ENCODE data around the gene HDAC7. TPM values are rescaled to one million over a fixed set of nuclear protein-coding genes. Genes with fewer than 3 reads are reported as not detected.
A peak's percentile ranks its signal among the peaks of the same experiment; 100 is the strongest.

HDAC7 gene
- total and polyA plus RNA-seq, 4 donors, result 13.5 to 64.2 (median 32.0) TPM

DNA sequence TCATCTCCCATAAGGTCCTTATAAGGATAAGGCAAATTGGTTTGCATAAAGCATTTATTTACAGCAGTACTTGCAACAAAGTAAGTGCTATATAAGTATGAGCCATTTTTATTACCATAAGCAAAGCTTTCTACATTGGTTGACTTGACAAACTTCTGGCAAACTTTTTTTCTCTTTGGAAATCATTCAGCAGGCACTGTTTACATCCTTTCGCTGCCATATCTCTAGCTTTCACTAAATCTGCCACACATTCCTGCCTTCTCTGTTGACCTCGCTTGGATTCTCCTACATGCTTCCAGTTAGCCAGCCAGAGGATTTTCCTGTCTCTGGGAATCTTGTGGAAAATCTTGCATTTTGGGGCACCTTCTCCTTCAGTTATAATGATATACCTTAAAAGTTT is 21.8 kb upstream of the HDAC7 start:
- no peak for DNase-seq (ENCODE audit: low read depth in 4 of 6, low spot score in 6 of 6)
- 90% methylated on average over 1 of the region's 2 CpGs for WGBS (ENCODE audit: insufficient coverage)
- H3K27me3 ChIP-seq (ENCODE audit: control insufficient read depth, insufficient read depth, low read length), result no peaks in the 10 kb centered on the region

DNA sequence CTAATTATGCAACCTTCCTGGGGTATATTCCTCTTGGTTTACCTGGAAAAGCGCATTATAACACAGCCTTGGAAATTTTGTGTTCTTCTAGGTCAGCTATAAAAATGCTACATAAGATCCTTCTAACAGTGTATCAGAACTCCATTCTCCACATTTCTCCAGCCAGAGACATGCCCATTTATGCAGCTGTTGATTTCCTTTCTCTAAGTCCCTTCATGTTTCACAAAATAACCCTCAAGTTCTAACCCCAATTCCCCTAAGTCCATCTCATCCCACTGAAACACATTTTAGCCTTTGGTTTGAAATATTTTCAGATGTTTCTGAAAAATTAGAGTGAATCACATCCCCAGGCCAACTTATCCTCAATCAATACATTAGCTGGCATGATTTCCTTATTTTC is 20.9 kb upstream of the HDAC7 start:
- Histone ChIP-seq H3K9me3 (ENCODE audit: control insufficient read depth, insufficient read depth, low read length) (no peaks in the 10 kb centered on the region), H3K4me1 (ENCODE audit: control insufficient read depth, insufficient read depth, low read length) (no peaks in the 10 kb centered on the region), H3K27ac (ENCODE audit: low read depth, low read length) (no peak overlapping the region), H3K36me3 (ENCODE audit: control insufficient read depth, insufficient read depth, low read length) (no peaks in the 10 kb centered on the region), H3K27me3 (ENCODE audit: control insufficient read depth, insufficient read depth, low read length) (no peaks in the 10 kb centered on the region), H3K4me3 (ENCODE audit: low read depth, low read length) (no peak overlapping the region)
- DNase-seq (ENCODE audit: low read depth in 4 of 6, low spot score in 6 of 6), result no peak
- 100% methylated on average over 1 of the region's 1 CpG for WGBS (ENCODE audit: insufficient coverage)

More for the DNA sequence above, 21.8 kb upstream of the HDAC7 start:
- H3K4me1 ChIP-seq (ENCODE audit: control insufficient read depth, insufficient read depth, low read length), result no peaks in the 10 kb centered on the region
- no peaks in the 10 kb centered on the region for H3K36me3 ChIP-seq (ENCODE audit: control insufficient read depth, insufficient read depth, low read length)
- H3K9me3 ChIP-seq (ENCODE audit: control insufficient read depth, insufficient read depth, low read length), result no peaks in the 10 kb centered on the region
- H3K4me3 ChIP-seq (ENCODE audit: low read depth, low read length), result no peak overlapping the region
- no peak overlapping the region for H3K27ac ChIP-seq (ENCODE audit: low read depth, low read length)

DNA sequence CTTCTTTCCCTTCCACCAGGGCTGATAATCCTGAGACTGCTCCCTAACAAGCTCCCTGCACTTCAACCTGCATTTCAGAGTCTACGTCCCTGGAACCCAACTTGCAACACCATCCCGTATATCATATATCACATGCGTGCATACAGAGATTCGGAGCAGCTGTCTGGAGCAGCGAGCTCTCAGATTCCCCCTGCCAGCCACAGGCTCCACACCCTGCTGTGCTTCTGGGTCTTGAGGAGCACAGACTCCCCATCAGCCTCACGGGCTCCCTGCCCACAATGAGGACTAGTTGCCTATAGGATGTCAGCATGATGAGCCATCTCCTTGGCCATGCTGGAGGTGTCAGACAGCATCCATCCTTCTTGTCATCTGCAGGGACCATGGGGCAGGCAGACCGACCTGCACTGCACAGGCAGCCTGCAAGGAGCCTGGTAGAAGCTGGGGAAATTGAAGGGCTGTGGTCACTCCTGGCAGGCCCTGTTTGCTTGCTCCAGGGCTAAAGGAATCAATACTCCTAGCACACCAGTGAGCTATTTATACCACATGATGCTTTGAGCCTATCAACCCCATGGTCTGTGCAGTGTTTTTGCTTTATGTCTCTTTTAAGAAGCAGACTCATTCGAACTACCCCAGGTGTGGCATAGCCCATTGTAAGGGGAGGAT is 19.6 kb upstream of the HDAC7 start:
- WGBS (ENCODE audit: insufficient coverage), result 71% methylated on average over 7 of the region's 8 CpGs
- peaks cover 3% of the 10 kb centered on the region for H3K4me1 ChIP-seq (ENCODE audit: control insufficient read depth, insufficient read depth, low read length)
- H3K4me3 ChIP-seq (ENCODE audit: low read depth, low read length), result no peak overlapping the region
- DNase-seq (ENCODE audit: low read depth in 4 of 6, low spot score in 6 of 6), result no peak
- no peak overlapping the region for H3K27ac ChIP-seq (ENCODE audit: low read depth, low read length)
- no peaks in the 10 kb centered on the region for H3K9me3 ChIP-seq (ENCODE audit: control insufficient read depth, insufficient read depth, low read length)
- H3K36me3 ChIP-seq (ENCODE audit: control insufficient read depth, insufficient read depth, low read length), result no peaks in the 10 kb centered on the region
- no peaks in the 10 kb centered on the region for H3K27me3 ChIP-seq (ENCODE audit: control insufficient read depth, insufficient read depth, low read length)

GRCh38 chr12:47838286-47838931 is 18.7 kb upstream of the HDAC7 start:
- no peak overlapping the region for H3K27ac ChIP-seq (ENCODE audit: low read depth, low read length)
- H3K4me3 ChIP-seq (ENCODE audit: low read depth, low read length), result no peak overlapping the region
- H3K4me1 ChIP-seq (ENCODE audit: control insufficient read depth, insufficient read depth, low read length), result peaks cover 3% of the 10 kb centered on the region
- peak in 1 of 6 donors; percentile 19 for DNase-seq (ENCODE audit: low read depth in 4 of 6, low spot score in 6 of 6)
- 54% methylated on average over 7 of the region's 10 CpGs for WGBS (ENCODE audit: insufficient coverage)
- no peaks in the 10 kb centered on the region for H3K27me3 ChIP-seq (ENCODE audit: control insufficient read depth, insufficient read depth, low read length)
- no peaks in the 10 kb centered on the region for H3K9me3 ChIP-seq (ENCODE audit: control insufficient read depth, insufficient read depth, low read length)
- H3K36me3 ChIP-seq (ENCODE audit: control insufficient read depth, insufficient read depth, low read length), result no peaks in the 10 kb centered on the region

DNA sequence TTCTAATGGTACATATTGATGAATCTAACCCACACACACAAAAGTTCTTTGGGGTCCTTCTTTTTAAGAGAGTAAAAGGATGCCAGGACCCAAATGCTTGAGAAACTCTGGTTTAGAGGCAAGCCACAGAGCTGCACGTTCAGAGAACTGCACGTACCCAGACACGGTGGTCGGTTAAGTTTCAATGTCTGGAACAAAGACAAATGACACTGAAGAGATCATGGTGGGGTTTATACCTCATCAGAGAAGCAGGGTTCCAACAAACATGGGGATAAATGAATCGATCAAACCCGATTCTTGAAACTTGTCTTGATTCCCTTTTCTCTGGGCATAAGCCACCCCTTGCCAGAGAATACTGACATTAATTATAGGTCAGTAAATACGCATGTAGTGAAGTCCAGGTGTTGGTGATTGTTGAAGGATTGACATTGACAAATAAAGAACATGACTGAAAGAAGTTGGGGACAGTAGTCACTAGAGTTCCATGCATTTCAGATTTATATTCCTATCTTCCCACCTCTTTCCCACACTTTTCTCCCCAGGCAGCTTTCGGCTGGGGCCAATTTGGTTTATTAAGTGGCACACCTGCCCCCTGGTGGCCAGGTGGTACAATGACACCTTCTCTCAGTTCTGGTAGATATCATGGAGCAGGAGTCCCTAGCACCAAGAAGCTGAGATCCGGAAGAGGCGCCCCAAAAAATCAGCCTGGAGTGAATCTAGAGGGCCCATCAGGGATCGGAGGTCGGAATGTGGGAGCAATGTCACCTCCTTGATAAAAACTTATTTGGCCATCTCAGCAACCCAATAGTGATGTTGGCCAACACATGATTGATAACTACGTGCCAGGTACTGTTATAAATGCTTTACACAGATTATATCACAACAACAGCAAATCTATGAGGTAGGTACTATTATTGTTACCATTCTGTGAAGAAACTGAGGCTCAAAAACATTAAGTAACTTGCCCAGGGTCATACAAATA is 17.8 kb upstream of the HDAC7 start:
- H3K27me3 ChIP-seq (ENCODE audit: control insufficient read depth, insufficient read depth, low read length), result no peaks in the 10 kb centered on the region
- H3K27ac ChIP-seq (ENCODE audit: low read depth, low read length), result no peak overlapping the region
- H3K4me1 ChIP-seq (ENCODE audit: control insufficient read depth, insufficient read depth, low read length), result peaks cover 3% of the 10 kb centered on the region
- H3K9me3 ChIP-seq (ENCODE audit: control insufficient read depth, insufficient read depth, low read length), result no peaks in the 10 kb centered on the region
- 57% methylated on average over 10 of the region's 13 CpGs for WGBS (ENCODE audit: insufficient coverage)
- no peaks in the 10 kb centered on the region for H3K36me3 ChIP-seq (ENCODE audit: control insufficient read depth, insufficient read depth, low read length)
- no peak overlapping the region for H3K4me3 ChIP-seq (ENCODE audit: low read depth, low read length)
- peak in 2 of 6 donors; percentile 63 to 80 for DNase-seq (ENCODE audit: low read depth in 4 of 6, low spot score in 6 of 6)

GRCh38 chr12:47835831-47836155 is 16.1 kb upstream of the HDAC7 start:
- no peak overlapping the region for H3K4me3 ChIP-seq (ENCODE audit: low read depth, low read length)
- H3K9me3 ChIP-seq (ENCODE audit: control insufficient read depth, insufficient read depth, low read length), result no peaks in the 10 kb centered on the region
- WGBS (ENCODE audit: insufficient coverage), result 79% methylated on average over 3 of the region's 3 CpGs
- no peak overlapping the region for H3K27ac ChIP-seq (ENCODE audit: low read depth, low read length)
- H3K27me3 ChIP-seq (ENCODE audit: control insufficient read depth, insufficient read depth, low read length), result no peaks in the 10 kb centered on the region
- no peaks in the 10 kb centered on the region for H3K36me3 ChIP-seq (ENCODE audit: control insufficient read depth, insufficient read depth, low read length)
- DNase-seq (ENCODE audit: low read depth in 4 of 6, low spot score in 6 of 6), result no peak
- peaks cover 3% of the 10 kb centered on the region for H3K4me1 ChIP-seq (ENCODE audit: control insufficient read depth, insufficient read depth, low read length)

DNA sequence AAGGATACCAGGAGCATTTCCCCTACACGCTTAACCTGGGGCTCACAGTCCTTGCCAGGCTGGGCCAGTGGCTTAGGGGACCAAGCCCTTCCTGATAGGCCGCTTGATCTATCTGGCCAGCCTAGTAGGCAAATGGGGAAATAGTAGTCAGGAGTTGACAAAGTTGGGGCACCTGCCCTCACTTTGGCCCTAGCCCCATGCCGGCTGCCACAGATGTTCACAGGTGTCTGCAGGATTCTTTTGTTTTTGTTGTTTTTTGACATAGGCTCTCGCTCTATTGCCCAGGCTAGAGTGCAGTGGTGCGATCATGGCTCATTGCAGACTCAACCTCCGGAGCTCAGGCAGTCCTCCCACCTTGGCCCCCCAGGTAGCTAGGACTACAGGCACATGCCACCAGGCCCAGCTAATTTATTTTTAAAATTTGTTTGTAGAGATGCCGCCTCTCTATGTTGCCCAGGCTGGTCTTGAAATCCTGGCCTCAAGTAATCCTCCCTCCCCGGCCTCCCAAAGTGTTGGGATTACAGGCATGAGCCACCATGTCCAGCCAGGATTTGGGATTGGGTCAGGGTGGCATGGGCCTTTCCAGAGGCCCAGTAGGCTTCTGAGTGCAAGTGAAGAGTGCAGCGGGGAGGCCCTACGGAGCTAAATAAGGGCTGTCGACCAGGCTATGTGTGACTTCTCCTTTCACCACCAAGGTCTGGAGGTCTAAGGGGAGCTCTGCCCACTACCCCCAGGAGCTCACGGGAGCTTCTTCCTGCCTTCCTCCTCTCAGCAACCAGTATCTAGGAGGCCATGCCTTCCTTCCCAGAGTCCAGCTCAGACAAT is 15.5 kb upstream of the HDAC7 start:
- H3K9me3 ChIP-seq (ENCODE audit: control insufficient read depth, insufficient read depth, low read length), result no peaks in the 10 kb centered on the region
- DNase-seq (ENCODE audit: low read depth in 4 of 6, low spot score in 6 of 6), result no peak
- no peaks in the 10 kb centered on the region for H3K36me3 ChIP-seq (ENCODE audit: control insufficient read depth, insufficient read depth, low read length)
- no peak overlapping the region for H3K4me3 ChIP-seq (ENCODE audit: low read depth, low read length)
- no peaks in the 10 kb centered on the region for H3K27me3 ChIP-seq (ENCODE audit: control insufficient read depth, insufficient read depth, low read length)
- peaks cover 3% of the 10 kb centered on the region for H3K4me1 ChIP-seq (ENCODE audit: control insufficient read depth, insufficient read depth, low read length)
- H3K27ac ChIP-seq (ENCODE audit: low read depth, low read length), result no peak overlapping the region
- 85% methylated on average over 9 of the region's 12 CpGs for WGBS (ENCODE audit: insufficient coverage)

DNA sequence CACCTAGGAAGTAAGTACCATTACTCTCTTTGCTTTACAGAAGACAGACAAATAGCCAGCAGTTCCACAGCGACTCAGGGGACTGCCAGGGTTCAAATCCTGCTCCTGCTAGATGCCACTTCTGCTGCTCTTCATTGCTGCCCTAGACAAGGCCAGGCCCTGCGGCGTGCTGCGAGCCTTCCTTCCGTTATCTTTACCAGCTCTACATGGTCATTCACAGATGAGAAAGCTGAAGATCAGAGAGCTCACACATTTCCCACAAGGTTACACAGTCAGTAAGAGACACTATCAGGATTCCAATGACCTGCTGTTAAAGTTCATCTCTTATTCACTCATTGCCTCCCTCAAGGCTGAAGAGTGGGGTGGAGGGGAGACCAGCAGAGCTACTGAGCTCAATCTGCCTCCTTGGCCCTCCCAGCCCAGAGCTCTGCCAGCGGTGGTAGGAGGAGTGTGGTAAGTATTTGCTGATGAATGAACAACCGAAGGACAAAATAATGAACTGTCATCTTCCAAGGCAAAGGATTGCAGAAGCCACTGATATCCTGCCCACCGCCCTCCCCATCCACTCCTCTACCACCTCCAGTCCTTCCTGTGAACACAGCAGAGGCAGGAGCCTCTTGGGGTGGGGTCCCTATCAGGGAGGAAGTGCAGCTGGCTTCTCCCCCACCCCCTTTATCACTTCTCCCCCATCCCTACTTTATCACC is 14.6 kb upstream of the HDAC7 start:
- DNase-seq (ENCODE audit: low read depth in 4 of 6, low spot score in 6 of 6), result no peak
- Histone ChIP-seq H3K27me3 (ENCODE audit: control insufficient read depth, insufficient read depth, low read length) (no peaks in the 10 kb centered on the region), H3K9me3 (ENCODE audit: control insufficient read depth, insufficient read depth, low read length) (no peaks in the 10 kb centered on the region), H3K4me1 (ENCODE audit: control insufficient read depth, insufficient read depth, low read length) (peaks cover 3% of the 10 kb centered on the region), H3K27ac (ENCODE audit: low read depth, low read length) (no peak overlapping the region), H3K4me3 (ENCODE audit: low read depth, low read length) (no peak overlapping the region), H3K36me3 (ENCODE audit: control insufficient read depth, insufficient read depth, low read length) (no peaks in the 10 kb centered on the region)
- 97% methylated on average over 5 of the region's 8 CpGs for WGBS (ENCODE audit: insufficient coverage)

Measured in spinal cord (tissue), 10 donors.